GM21825 (cell line): ENCODE results near the gene FER.

ENCODE experiments used
- ATAC-seq: cut with Tn5 transposase; IDR thresholded peaks from one replicate; pipeline ENCODE4 v1.9.1; 2021; ENCODE audit warnings: mild to moderate bottlenecking, moderate library complexity; ENCODE audit not compliant: unreplicated experiment

The FER gene

DNA sequence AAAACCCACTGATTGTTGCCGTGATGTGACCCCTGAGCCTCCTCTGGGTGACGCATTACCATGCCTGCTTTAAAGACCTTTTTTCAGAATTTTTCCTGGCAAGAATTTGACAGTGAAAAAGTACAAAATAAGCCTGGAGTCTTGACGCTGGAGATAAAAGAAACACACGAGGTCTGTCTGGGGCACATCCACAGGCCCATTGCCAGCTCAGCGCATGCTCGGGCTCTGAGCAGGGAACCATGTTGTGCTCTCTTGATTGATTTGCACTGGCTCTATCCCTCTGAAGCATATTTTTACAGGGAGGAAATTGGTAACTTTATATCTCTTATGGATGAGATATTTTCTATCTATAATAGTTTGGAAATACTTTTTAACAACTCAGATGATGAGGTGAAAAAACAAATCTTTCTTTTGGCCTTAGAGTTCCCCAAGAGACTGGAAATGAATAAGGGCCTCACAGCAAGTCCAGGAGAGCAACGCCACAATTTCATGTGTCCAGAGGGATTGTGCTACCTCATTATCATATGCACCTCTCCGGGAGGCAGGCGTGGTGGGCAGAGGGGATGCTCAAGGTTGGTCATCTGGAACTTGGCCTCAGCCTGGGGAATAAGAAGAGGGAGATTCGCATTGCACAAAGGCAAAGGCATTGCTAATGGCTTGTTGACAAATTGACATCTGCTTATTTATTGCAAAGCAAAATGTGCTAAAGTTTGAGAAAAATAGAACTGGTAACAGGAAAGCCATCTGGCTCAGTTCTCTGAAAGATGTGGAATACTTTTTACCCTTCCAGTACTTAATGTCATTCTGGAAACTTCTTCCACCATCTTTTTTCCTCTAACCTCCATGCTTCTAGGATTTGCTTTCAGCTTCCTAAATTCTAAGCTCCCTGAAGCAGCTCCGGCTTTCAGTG, 478.3 kb downstream of the FER start:
- no peak for ATAC-seq

GRCh38 chr5:109230369-109230768, 482.7 kb downstream of the FER start:
- no peak for ATAC-seq

DNA sequence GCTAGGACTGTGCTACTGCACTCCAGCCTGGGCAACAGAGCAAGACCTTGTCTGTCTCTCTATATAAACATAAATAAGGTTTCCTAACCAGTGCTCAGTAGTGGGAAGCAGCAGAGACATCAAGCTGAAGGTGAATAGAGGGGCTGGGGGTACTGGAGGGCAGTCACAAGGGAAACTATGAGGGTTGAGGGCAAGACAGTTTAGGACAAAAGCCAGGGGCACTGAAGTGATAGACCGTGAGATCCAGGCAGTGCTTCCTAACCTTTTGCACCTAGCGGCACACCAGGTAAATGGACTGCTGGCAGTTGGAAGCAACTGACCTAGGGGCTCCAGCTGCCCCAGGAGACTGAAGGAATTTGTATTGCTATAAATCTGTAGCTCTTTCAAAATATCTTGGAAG, 483.6 kb downstream of the FER start:
- no peak for ATAC-seq

GRCh38 chr5:109234381-109234780, 486.7 kb downstream of the FER start:
- ATAC-seq: no peak

GRCh38 chr5:109239456-109239855, 491.8 kb downstream of the FER start:
- no peak for ATAC-seq

GRCh38 chr5:109242518-109242917, 494.8 kb downstream of the FER start:
- ATAC-seq: no peak

DNA sequence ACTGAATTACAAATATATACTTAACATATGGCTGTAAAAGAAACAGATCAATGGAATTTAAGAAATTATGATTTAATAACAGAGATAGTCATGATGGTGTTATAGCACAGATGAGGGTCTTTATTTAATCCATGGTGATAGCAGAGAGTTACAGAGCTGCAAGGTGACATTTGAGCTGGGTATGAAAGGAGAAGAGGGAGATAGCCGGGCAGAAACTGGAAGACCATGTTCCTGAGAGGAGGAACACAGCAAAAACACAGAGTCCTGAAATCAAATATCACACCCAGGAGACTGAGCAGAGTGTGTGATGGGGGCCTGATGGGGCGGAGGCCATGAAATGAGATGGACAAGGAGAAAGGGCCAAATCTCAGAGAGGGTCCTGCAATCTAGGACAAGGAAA, 498.7 kb downstream of the FER start:
- no peak for ATAC-seq
